Stimulated activated effector memory CD8-positive, alpha-beta T cell treated with anti-CD3 and anti-CD28 coated beads, Interleukin-12 subunit alpha, Interleukin-12 subunit beta, amount 100 ng/mL, for 72 hours (primary cell): ENCODE results near the gene COL23A1.

Experiments used
- ATAC-seq: fragments of 150-1000 bp; cut with Tn5 transposase; 2 replicates; pipeline ENCODE4 v1.10.0; 2021
- DNase-seq, 2 donors: peaks; one replicate each; pipeline ENCODE4 v3.0.0; 2021 to 2022; ENCODE audit warnings: low spot score in 2 of 2
- H3K27ac Mint-ChIP-seq: one replicate; pipeline ENCODE4 v1.8.0; 2022; ENCODE audit warnings: mild to moderate bottlenecking, mixed read lengths
- H3K36me3 Mint-ChIP-seq: one replicate; pipeline ENCODE4 v1.8.0; 2022; ENCODE audit warnings: mild to moderate bottlenecking, mixed read lengths
- H3K4me1 Mint-ChIP-seq: one replicate; pipeline ENCODE4 v1.8.0; 2022; ENCODE audit warnings: mixed read lengths
- H3K4me3 Mint-ChIP-seq: one replicate; pipeline ENCODE4 v1.8.0; 2022; ENCODE audit warnings: mild to moderate bottlenecking, mixed read lengths
- H3K9me3 Mint-ChIP-seq: one replicate; pipeline ENCODE4 v1.8.0; 2022; ENCODE audit warnings: mixed read lengths

The COL23A1 gene

DNA sequence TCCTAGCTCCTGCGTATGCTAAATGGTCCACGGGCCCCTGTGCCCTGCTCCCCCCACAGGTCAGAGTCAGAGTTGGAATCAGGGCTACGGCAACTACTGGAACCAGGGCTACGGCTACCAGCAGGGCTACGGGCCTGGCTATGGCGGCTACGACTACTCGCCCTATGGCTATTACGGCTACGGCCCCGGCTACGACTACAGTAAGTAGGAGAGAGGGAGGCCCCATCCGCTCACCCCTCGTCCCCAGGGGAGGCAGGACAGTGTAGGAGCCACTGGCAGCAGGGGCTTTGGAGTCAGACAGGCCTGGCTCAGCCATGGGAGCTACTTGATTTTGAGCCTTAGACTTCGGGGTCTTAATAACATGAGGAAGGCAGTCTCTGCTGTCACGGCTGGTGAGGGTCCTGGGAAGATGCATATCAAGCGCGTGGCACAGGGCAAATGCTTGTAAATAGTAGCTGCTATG lies 380.1 kb downstream of the COL23A1 start:
- Mint-ChIP-seq H3K27ac (peak overlapping the region; percentile 90), H3K4me1 (peaks cover 66% of the 10 kb centered on the region)

GRCh38 chr5:178209334-178210072 lies 380.7 kb downstream of the COL23A1 start:
- Mint-ChIP-seq H3K4me3 (no peak overlapping the region), H3K27ac (peak overlapping the region; percentile 90), H3K9me3 (no peaks in the 10 kb centered on the region), H3K36me3 (peaks cover 97% of the 10 kb centered on the region), H3K4me1 (peaks cover 61% of the 10 kb centered on the region)
- DNase-seq, result no peak
- no peak for ATAC-seq

More for the DNA sequence above, 380.1 kb downstream of the COL23A1 start:
- Mint-ChIP-seq H3K36me3 (peaks cover 100% of the 10 kb centered on the region), H3K4me3 (no peak overlapping the region), H3K9me3 (no peaks in the 10 kb centered on the region)
- no peak for ATAC-seq
- no peak for DNase-seq

- DNase-seq, result no peak
- Mint-ChIP-seq H3K4me1 (peaks cover 60% of the 10 kb centered on the region), H3K9me3 (no peaks in the 10 kb centered on the region)
Measured at GRCh38 chr5:178208540-178209227, 381.5 kb downstream of the COL23A1 start.

GRCh38 chr5:178207917-178208280 lies 382.3 kb downstream of the COL23A1 start:
- Mint-ChIP-seq H3K4me1 (peaks cover 58% of the 10 kb centered on the region), H3K9me3 (no peaks in the 10 kb centered on the region), H3K4me3 (peak overlapping the region; percentile 98), H3K27ac (peak overlapping the region; percentile 90), H3K36me3 (peaks cover 94% of the 10 kb centered on the region)
- no peak for ATAC-seq
- no peak for DNase-seq

More at GRCh38 chr5:178208540-178209227, 381.5 kb downstream of the COL23A1 start:
- no peak for ATAC-seq
- no peak overlapping the region for H3K4me3 Mint-ChIP-seq
- H3K36me3 Mint-ChIP-seq, result peaks cover 97% of the 10 kb centered on the region
- peak overlapping the region; percentile 90 for H3K27ac Mint-ChIP-seq

DNA sequence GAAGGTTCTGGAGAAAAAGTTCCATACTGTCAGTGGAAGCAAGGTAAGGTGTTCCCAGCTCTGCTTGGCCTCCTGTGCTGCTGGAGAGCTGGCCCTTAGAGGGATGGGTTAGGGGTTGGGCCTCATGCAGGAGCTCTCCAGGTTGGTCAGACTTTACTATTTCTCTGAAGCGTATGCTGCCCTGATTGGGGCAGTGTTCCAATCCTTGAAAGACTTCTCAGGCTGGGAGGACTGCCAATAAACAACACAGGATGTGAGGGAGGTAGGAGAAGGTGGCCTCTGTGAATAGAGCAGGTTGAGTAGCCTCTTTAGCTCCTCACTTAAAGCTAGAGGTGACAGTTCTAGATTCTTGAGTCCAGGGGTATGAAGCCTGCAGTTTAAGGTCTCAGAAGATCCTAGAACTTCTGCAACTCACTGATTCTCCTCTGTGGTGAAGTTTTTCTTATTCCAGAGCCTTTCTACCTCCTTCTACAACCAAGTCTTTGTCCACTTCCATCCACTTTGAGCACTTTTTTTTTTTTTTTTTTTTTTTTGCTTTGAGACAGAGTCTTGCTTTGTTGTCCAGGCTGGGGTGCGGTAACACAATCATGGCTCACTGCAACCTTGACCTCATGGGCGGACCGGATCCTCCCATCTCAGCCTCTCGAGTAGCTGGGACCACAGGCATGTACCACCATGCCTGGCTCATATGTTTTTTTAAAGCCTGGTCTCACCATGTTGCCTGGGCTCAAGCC lies 382.8 kb downstream of the COL23A1 start:
- H3K36me3 Mint-ChIP-seq, result peaks cover 88% of the 10 kb centered on the region
- no peaks in the 10 kb centered on the region for H3K9me3 Mint-ChIP-seq
- peaks cover 58% of the 10 kb centered on the region for H3K4me1 Mint-ChIP-seq
- H3K4me3 Mint-ChIP-seq, result peak overlapping the region; percentile 98
- ATAC-seq, result no peak
- DNase-seq, result no peak
- H3K27ac Mint-ChIP-seq, result peak overlapping the region; percentile 90

GRCh38 chr5:178206166-178207101 lies 383.8 kb downstream of the COL23A1 start:
- H3K4me1 Mint-ChIP-seq, result peaks cover 55% of the 10 kb centered on the region
- peak overlapping the region; percentile 98 for H3K4me3 Mint-ChIP-seq
- H3K27ac Mint-ChIP-seq, result peak overlapping the region; percentile 90
- H3K36me3 Mint-ChIP-seq, result peaks cover 79% of the 10 kb centered on the region
- no peak for DNase-seq
- ATAC-seq, result no peak
- H3K9me3 Mint-ChIP-seq, result no peaks in the 10 kb centered on the region

DNA sequence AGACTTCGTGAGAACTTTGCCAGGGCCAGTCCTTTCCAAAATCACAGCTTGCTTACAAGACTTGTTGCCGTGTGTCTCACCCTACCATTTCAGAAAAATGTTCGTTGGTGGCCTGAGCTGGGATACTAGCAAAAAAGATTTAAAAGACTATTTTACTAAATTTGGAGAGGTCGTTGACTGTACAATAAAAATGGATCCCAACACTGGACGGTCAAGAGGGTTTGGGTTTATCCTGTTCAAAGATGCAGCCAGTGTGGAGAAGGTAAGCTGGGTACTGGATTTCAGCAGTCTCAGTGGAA lies 384.5 kb downstream of the COL23A1 start:
- DNase-seq, result no peak
- H3K4me3 Mint-ChIP-seq, result peak overlapping the region; percentile 98
- peaks cover 72% of the 10 kb centered on the region for H3K36me3 Mint-ChIP-seq
- peaks cover 49% of the 10 kb centered on the region for H3K4me1 Mint-ChIP-seq
- H3K9me3 Mint-ChIP-seq, result no peaks in the 10 kb centered on the region
- ATAC-seq, result no peak
- H3K27ac Mint-ChIP-seq, result peak overlapping the region; percentile 90

GRCh38 chr5:178204935-178205748 lies 385.1 kb downstream of the COL23A1 start:
- Mint-ChIP-seq H3K4me1 (peaks cover 46% of the 10 kb centered on the region), H3K4me3 (peak overlapping the region; percentile 98), H3K27ac (peak overlapping the region; percentile 100), H3K9me3 (no peaks in the 10 kb centered on the region), H3K36me3 (peaks cover 66% of the 10 kb centered on the region)
- DNase-seq (peak; percentile 69 to 87), ATAC-seq (peak; percentile 58)

DNA sequence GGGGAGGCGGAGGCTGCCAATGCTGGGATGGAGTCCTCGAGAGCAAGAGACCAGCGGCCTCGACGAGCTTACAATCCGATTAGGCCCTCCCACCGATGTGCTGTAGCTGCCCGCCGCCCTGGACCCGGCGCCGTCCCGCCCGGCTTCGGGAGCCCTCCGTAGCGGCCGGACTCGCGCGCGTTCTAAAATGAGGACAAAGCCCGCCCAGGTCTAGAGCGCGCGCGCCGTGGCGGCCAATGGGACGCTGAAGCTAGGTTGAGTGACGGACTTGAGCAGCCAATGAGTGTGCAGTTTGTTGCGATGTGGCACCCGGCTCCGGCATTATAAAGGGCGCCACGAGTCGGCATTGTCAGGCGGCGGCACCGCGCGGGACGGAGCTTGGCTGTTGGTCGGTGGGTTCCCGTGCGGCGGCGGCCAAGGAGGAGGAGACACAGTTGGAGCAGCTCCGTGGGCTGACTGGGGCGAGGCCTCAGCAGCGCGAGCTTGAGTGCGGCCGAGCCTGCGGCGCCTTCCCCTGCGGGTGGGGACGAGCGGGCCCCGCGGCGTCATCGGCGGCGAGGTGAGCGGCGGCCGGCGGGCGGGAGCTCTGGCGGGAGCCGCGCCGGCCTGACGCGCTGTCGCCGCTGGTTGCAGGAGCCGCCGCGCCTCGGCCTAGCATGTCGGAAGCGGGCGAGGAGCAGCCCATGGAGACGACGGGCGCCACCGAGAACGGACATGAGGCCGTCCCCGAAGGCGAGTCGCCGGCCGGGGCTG lies 385.8 kb downstream of the COL23A1 start, which contains the start of gene HNRNPAB:
HNRNPAB (plus strand) TSS at position 352 of the 753 bp plus-strand sequence; CDS start at position 657, 305 bp downstream.
- peak; percentile 93 for ATAC-seq
- Mint-ChIP-seq H3K36me3 (peaks cover 58% of the 10 kb centered on the region), H3K4me1 (peaks cover 39% of the 10 kb centered on the region), H3K9me3 (no peaks in the 10 kb centered on the region), H3K27ac (peak within 1 kb of the TSS; percentile 100), H3K4me3 (peak within 1 kb of the TSS; percentile 98)
- peak; percentile 93 to 98 for DNase-seq

- Mint-ChIP-seq H3K27ac (peak overlapping the region; percentile 100), H3K4me3 (peak overlapping the region; percentile 98), H3K36me3 (peaks cover 52% of the 10 kb centered on the region), H3K4me1 (peaks cover 33% of the 10 kb centered on the region), H3K9me3 (no peaks in the 10 kb centered on the region)
- ATAC-seq (peak; percentile 18), DNase-seq (no peak)
Measured at GRCh38 chr5:178203670-178204181, 386.5 kb downstream of the COL23A1 start.

- Mint-ChIP-seq H3K4me1 (peaks cover 25% of the 10 kb centered on the region), H3K9me3 (no peaks in the 10 kb centered on the region), H3K27ac (no peak overlapping the region), H3K4me3 (peak overlapping the region; percentile 98), H3K36me3 (peaks cover 40% of the 10 kb centered on the region)
- no peak for DNase-seq
- ATAC-seq, result no peak
Measured at GRCh38 chr5:178202541-178202940, 387.7 kb downstream of the COL23A1 start.

GRCh38 chr5:178201927-178202235 lies 388.3 kb downstream of the COL23A1 start:
- peaks cover 33% of the 10 kb centered on the region for H3K36me3 Mint-ChIP-seq
- ATAC-seq (no peak), DNase-seq (no peak)
- H3K27ac Mint-ChIP-seq, result no peak overlapping the region
- no peak overlapping the region for H3K4me3 Mint-ChIP-seq
- no peaks in the 10 kb centered on the region for H3K9me3 Mint-ChIP-seq
- H3K4me1 Mint-ChIP-seq, result peaks cover 18% of the 10 kb centered on the region

GRCh38 chr5:178201221-178201926 lies 388.8 kb downstream of the COL23A1 start:
- Mint-ChIP-seq H3K27ac (no peak overlapping the region), H3K4me1 (peaks cover 13% of the 10 kb centered on the region), H3K4me3 (no peak overlapping the region), H3K9me3 (no peaks in the 10 kb centered on the region), H3K36me3 (peaks cover 28% of the 10 kb centered on the region)
- ATAC-seq (no peak), DNase-seq (no peak)
